HCT116 (cell line): ENCODE results near the gene TRRAP. TPM values are rescaled to one million over a fixed set of nuclear protein-coding genes. Genes with fewer than 3 reads are reported as not detected.

Experiments used
- ATAC-seq: fragments of 200-7000 bp; cut with Tn5 transposase; 2 replicates; pipeline ENCODE4 v1.9.1; 2020; ENCODE audit warnings: mild to moderate bottlenecking, moderate library complexity
- BruUV-seq: library from RNA; stranded (reverse); fragments of 400-500 nt; replicated peaks from 2 replicates; lab custom pipeline; 2021; lab: Mats Ljungman, UMichigan
- CTCF ChIA-PET: fragments of 300-600 bp; sonication (Branson Sonifier 250); formaldehyde crosslinking; loops from one replicate; lab custom pipeline; 2021; ENCODE audit warnings: antibody characterized with exemption; lab: Charles Lee
- POLR2A ChIA-PET: fragments of 300-600, 350-600 bp; sonication (Branson Sonifier 250); formaldehyde crosslinking; loops from one replicate; lab custom pipeline; 2021; ENCODE audit warnings: antibody characterized with exemption; lab: Charles Lee
- RAD21 ChIA-PET, 2 experiments: fragments of 300-600 bp; sonication (Branson Sonifier 250); formaldehyde crosslinking; loops; one replicate each; lab custom pipeline; 2023; ENCODE audit warnings: low total read pairs in 2 of 2; ENCODE audit not compliant: uncharacterized antibody in 2 of 2, unreplicated experiment in 2 of 2, low non-redundant PET in 1 of 2; lab: Charles Lee
- DNase-seq: peaks from one replicate; pipeline ENCODE4 v3.0.0-alpha.2; 2010; ENCODE audit warnings: low read depth, low spot score
- H2AFZ ChIP-seq: fragments of 200-600 bp; shearing (Covaris generic), sonication (generic); 2 replicates; pipeline ENCODE4 v1.6.1; 2017; ENCODE audit warnings: low read depth, mixed run types, mixed read lengths, antibody characterized with exemption, low read length; ENCODE audit not compliant: poor library complexity, severe bottlenecking
- H3K27ac ChIP-seq: 2 replicates; pipeline ENCODE4 v1.5.1; 2012; ENCODE audit warnings: low read depth, low read length
- H3K27me3 ChIP-seq: fragments of 200-600 bp; sonication (generic); 2 replicates; pipeline ENCODE4 v1.6.1; 2016; ENCODE audit warnings: mixed run types, low read length, mixed read lengths; ENCODE audit not compliant: insufficient read depth
- H3K36me3 ChIP-seq, 2 experiments: fragments of 200-500 bp in 1 of 2; fragments of 200-600 bp in 1 of 2; sonication (Bioruptor generic) in 1 of 2; sonication (generic) in 1 of 2; 2 replicates each; pipeline versions ENCODE4 v1.5.1 to v1.6.1; 2014 to 2016; ENCODE audit warnings: low read length in 2 of 2, inconsistent platforms in 1 of 2, mixed read lengths in 1 of 2, mixed run types in 1 of 2; ENCODE audit not compliant: insufficient read depth in 2 of 2, control insufficient read depth in 1 of 2
- H3K4me1 ChIP-seq, 2 experiments: fragments of 200-600 bp in 1 of 2; sonication (generic) in 1 of 2; 2 replicates each; pipeline versions ENCODE4 v1.5.1 to v1.6.1; 2012 to 2017; ENCODE audit warnings: low read length in 2 of 2, inconsistent platforms in 1 of 2, mild to moderate bottlenecking in 1 of 2, mixed read lengths in 1 of 2, mixed run types in 1 of 2, moderate library complexity in 1 of 2; ENCODE audit not compliant: insufficient read depth in 2 of 2, control insufficient read depth in 1 of 2
- H3K4me2 ChIP-seq: fragments of 200-600 bp; sonication (generic); 2 replicates; pipeline ENCODE4 v1.6.1; 2017; ENCODE audit warnings: mixed run types, low read length, mixed read lengths
- H3K4me3 ChIP-seq, 2 experiments: fragments of 200-600 bp in 1 of 2; sonication (generic) in 1 of 2; replicated peaks in 1 of 2; 2 replicates each; pipeline ENCODE4 v1.5.1; 2011 to 2016; ENCODE audit warnings: low read length in 2 of 2, control low read depth in 1 of 2, low read depth in 1 of 2, mild to moderate bottlenecking in 1 of 2, mixed read lengths in 1 of 2, mixed run types in 1 of 2
- H3K79me2 ChIP-seq: fragments of 200-600 bp; sonication (generic); 2 replicates; pipeline ENCODE4 v1.6.1; 2017; ENCODE audit warnings: mild to moderate bottlenecking, mixed run types, low read length, moderate library complexity, mixed read lengths; ENCODE audit not compliant: insufficient read depth
- H3K9ac ChIP-seq: fragments of 200-600 bp; sonication (generic); 2 replicates; pipeline ENCODE4 v1.6.1; 2016; ENCODE audit warnings: low read length, mixed read lengths
- H3K9me2 ChIP-seq: fragments of 200-600 bp; sonication (generic), shearing (Covaris generic); 2 replicates; pipeline ENCODE4 v1.6.1; 2017; ENCODE audit warnings: mixed run types, mild to moderate bottlenecking, moderate library complexity; ENCODE audit not compliant: insufficient read depth
- H3K9me3 ChIP-seq, 2 experiments: fragments of 200-500 bp in 1 of 2; fragments of 200-600 bp in 1 of 2; sonication (Bioruptor generic) in 1 of 2; sonication (generic) in 1 of 2; 2 replicates each; pipeline ENCODE4 v1.6.1; 2014 to 2017; ENCODE audit warnings: low read length in 2 of 2, mixed read lengths in 2 of 2, inconsistent platforms in 1 of 2, low read depth in 1 of 2, mild to moderate bottlenecking in 1 of 2, mixed run types in 1 of 2, moderate library complexity in 1 of 2; ENCODE audit not compliant: control insufficient read depth in 1 of 2, insufficient read depth in 1 of 2
- H4K20me1 ChIP-seq: fragments of 200-600 bp; sonication (generic), shearing (Covaris generic); 2 replicates; pipeline ENCODE4 v1.6.1; 2017; ENCODE audit warnings: mixed run types, mild to moderate bottlenecking, moderate library complexity; ENCODE audit not compliant: insufficient read depth
- ATF3 ChIP-seq: IDR thresholded peaks from 2 replicates; pipeline ENCODE4 v1.6.1; 2012
- CBX3 ChIP-seq: IDR thresholded peaks from 2 replicates; pipeline ENCODE4 v1.6.1; 2012; ENCODE audit warnings: low read depth
- EGR1 ChIP-seq: IDR thresholded peaks from 2 replicates; pipeline ENCODE4 v1.6.1; 2012; ENCODE audit warnings: low read depth
- ELF1 ChIP-seq: IDR thresholded peaks from 2 replicates; pipeline ENCODE4 v1.6.1; 2012; ENCODE audit warnings: low read depth, borderline replicate concordance
- EZH2phosphoT487 ChIP-seq: fragments of 200-600 bp; IDR thresholded peaks from 2 replicates; pipeline ENCODE4 v1.6.1; 2018; ENCODE audit warnings: antibody characterized with exemption, borderline replicate concordance
- POLR2A ChIP-seq: IDR thresholded peaks from 2 replicates; pipeline ENCODE4 v1.7.0; 2011; ENCODE audit warnings: borderline replicate concordance; ENCODE audit not compliant: insufficient read depth, insufficient read length; ENCODE audit errors: extremely low read depth
- POLR2AphosphoS5 ChIP-seq: IDR thresholded peaks from 2 replicates; pipeline ENCODE4 v1.6.1; 2011; ENCODE audit warnings: mild to moderate bottlenecking, low read depth, low read length, moderate library complexity
- RAD21 ChIP-seq: IDR thresholded peaks from 2 replicates; pipeline ENCODE4 v1.6.1; 2012; ENCODE audit warnings: low read depth, mild to moderate bottlenecking
- REST ChIP-seq: IDR thresholded peaks from 2 replicates; pipeline ENCODE4 v1.6.1; 2012; ENCODE audit warnings: low read depth
- SIN3A ChIP-seq: IDR thresholded peaks from 2 replicates; pipeline ENCODE4 v1.6.1; 2012; ENCODE audit warnings: low read depth
- TCF7L2 ChIP-seq: IDR thresholded peaks from 2 replicates; pipeline ENCODE4 v1.7.0; 2011; ENCODE audit warnings: borderline replicate concordance, inconsistent platforms; ENCODE audit not compliant: insufficient read depth, insufficient read length; ENCODE audit errors: extremely low read depth
- YY1 ChIP-seq: IDR thresholded peaks from 2 replicates; pipeline ENCODE4 v1.6.1; 2011; ENCODE audit warnings: low read length, low read depth, moderate library complexity, mild to moderate bottlenecking; ENCODE audit not compliant: insufficient replicate concordance; ENCODE audit errors: extremely low read depth
- ZNF274 ChIP-seq: fragments of 200-500 bp; sonication (Bioruptor generic); IDR thresholded peaks from 2 replicates; pipeline ENCODE4 v1.6.1; 2014; ENCODE audit warnings: mild to moderate bottlenecking, low read depth, low read length, inconsistent platforms
- intact Hi-C: fragments of 100-400 bp; cut with micrococcal nuclease; formaldehyde crosslinking; loops from 2 replicates; pipeline ENCODE4 v1.10.0; 2022
- total RNA-seq: library from RNA; stranded (reverse); gene quantifications from one replicate; pipeline ENCODE4 v1.2.1, GENCODE V29; 2021; ENCODE audit not compliant: unreplicated experiment
- TF ChIP-seq, protein P1 (sequence below): IDR thresholded peaks from 2 replicates; pipeline ENCODE4 v1.6.1; 2011; ENCODE audit warnings: mild to moderate bottlenecking, low read length, moderate library complexity; ENCODE audit not compliant: insufficient replicate concordance; ENCODE audit errors: extremely low read depth

TRRAP gene
- total RNA-seq, 1 experiment from 2014 or later: 44.5 TPM

DNA sequence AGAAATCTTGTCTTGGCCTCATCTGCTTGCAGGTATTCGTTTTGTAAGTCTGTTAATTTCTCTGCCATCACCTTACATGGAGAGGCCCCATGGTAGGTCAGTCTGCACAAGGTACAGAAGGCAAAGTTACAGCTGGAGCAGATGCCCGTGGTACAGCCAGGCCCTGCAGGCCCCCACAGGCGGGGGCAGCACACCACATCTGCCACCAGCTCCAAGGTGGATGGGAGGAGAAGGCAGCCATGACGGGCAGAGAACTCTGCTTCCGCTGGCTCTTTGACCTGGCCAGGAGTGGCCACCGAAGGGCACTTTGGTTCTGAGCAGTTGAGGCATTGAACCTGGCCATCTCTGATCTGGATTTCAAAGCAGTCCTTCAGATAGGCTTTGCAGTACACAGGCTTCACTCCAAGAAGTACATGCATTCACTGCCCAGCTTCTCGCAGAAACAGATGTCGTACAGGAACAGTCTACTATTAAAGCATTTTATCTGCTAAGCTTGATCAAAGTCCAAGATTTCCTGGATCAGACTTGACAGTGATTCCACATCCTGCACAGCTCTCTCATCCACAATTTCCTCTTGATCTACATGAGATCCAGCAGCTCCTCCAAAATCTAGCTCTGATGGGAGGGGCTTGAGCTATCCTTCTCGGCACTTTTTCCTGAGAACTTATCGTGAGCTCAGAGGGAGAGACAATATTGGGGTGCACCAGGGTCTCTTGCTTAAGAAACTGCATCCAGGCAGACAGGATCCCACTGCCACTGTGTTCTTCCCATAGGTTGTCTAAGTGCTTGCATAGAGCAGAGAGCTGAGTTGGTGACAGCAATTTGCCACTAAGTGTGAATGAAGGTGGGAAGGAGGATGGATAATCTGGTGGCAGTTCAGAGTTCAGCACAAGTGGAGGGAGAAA, 120.7 kb downstream of the TRRAP start (continued):
- TF ChIP-seq ZNF274 (no peak), REST (no peak), EZH2phosphoT487 (no peak), ATF3 (no peak), CBX3 (no peak), POLR2AphosphoS5 (no peak)

- Histone ChIP-seq H3K9ac (no peak overlapping the region), H3K27me3 (no peaks in the 10 kb centered on the region), H3K4me3 (no peak overlapping the region), H3K27ac (no peak overlapping the region), H3K4me1 (no peaks in the 10 kb centered on the region), H3K36me3 (peaks cover 27 to 39% of the 10 kb centered on the region in 2 experiments), H3K9me3 (no peaks in the 10 kb centered on the region), H3K4me2 (no peak overlapping the region), H2AFZ (no peak overlapping the region), H3K9me2 (no peaks in the 10 kb centered on the region), H3K79me2 (no peaks in the 10 kb centered on the region), H4K20me1 (no peaks in the 10 kb centered on the region)
- ChIA-PET RAD21 (no interaction called here), POLR2A (no interaction called here), CTCF (no interaction called here)
- intact Hi-C loops: no loop called here
- DNase-seq (no peak), ATAC-seq (no peak)
- TF ChIP-seq ELF1 (no peak), RAD21 (no peak), TCF7L2 (no peak), YY1 (no peak), EGR1 (no peak), POLR2A (no peak), EZH2phosphoT487 (no peak), SIN3A (no peak)
- TF ChIP-seq, protein P1, sequence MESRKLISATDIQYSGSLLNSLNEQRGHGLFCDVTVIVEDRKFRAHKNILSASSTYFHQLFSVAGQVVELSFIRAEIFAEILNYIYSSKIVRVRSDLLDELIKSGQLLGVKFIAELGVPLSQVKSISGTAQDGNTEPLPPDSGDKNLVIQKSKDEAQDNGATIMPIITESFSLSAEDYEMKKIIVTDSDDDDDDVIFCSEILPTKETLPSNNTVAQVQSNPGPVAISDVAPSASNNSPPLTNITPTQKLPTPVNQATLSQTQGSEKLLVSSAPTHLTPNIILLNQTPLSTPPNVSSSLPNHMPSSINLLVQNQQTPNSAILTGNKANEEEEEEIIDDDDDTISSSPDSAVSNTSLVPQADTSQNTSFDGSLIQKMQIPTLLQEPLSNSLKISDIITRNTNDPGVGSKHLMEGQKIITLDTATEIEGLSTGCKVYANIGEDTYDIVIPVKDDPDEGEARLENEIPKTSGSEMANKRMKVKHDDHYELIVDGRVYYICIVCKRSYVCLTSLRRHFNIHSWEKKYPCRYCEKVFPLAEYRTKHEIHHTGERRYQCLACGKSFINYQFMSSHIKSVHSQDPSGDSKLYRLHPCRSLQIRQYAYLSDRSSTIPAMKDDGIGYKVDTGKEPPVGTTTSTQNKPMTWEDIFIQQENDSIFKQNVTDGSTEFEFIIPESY: no peak
- BruUV-seq: no TSS peak
Measured at GRCh38 chr7:99000196-99000903, 122.0 kb downstream of the TRRAP start.
